Lower leg skin (tissue), 4 donors: ENCODE data around the gene JAG1. TPM values are rescaled to one million over a fixed set of nuclear protein-coding genes. Genes with fewer than 3 reads are reported as not detected.

Source experiments
- DNase-seq, 2 donors: peaks; one replicate each; pipeline ENCODE4 v3.0.0-alpha.2; 2019; ENCODE audit warnings: low spot score in 2 of 2
- H3K4me3 ChIP-seq: fragments of 200-600 bp; sonication (generic); 2 replicates; pipeline ENCODE4 v1.5.1; 2017; ENCODE audit warnings: mild to moderate bottlenecking, low read depth; ENCODE audit not compliant: poor library complexity, severe bottlenecking
- CTCF ChIP-seq, 3 donors: fragments of 450-650 bp; IDR thresholded peaks; one replicate each; pipeline ENCODE4 v1.5.1; 2016; ENCODE audit warnings: antibody characterized with exemption in 3 of 3, mild to moderate bottlenecking in 3 of 3, moderate library complexity in 2 of 3
- POLR2A ChIP-seq, 2 donors: fragments of 450-650 bp; IDR thresholded peaks; one replicate each; pipeline ENCODE4 v1.6.1; 2016 to 2017; ENCODE audit warnings: antibody characterized with exemption in 2 of 2, mild to moderate bottlenecking in 1 of 2, moderate library complexity in 1 of 2
- WGBS, 2 donors: methylation state at CpG; one replicate each; pipeline ENCODE4 v1.1.5; 2018; 5-methylcytosine and 5-hydroxymethylcytosine counted together
- intact Hi-C: fragments of 100-400 bp; cut with DNase I; formaldehyde crosslinking; loops from one replicate; pipeline ENCODE4 v1.15.0; 2023; ENCODE audit warnings: low total_unique reads
- total RNA-seq, 4 donors: library from RNA; depleted of rRNA; stranded (reverse); fragments of >200 nt; gene quantifications; one replicate each; pipeline ENCODE4 v1.1.0, GENCODE V29; 2016

JAG1 gene
- total RNA-seq, 4 donors from 2014 or later, result 145 to 238 (median 186) TPM

- no peak for TF ChIP-seq POLR2A (IDR thresholded peaks at IDR 0.05)
- TF ChIP-seq CTCF (IDR thresholded peaks at IDR 0.05), result no peak
- H3K4me3 ChIP-seq, result no peak overlapping the region
- DNase-seq, result no peak
- 40 to 44% methylated on average over 5 of the region's 5 CpGs for WGBS, 2 donors
- intact Hi-C loops, result no loop called here
Observed at GRCh38 chr20:10634211-10634610, 39.6 kb downstream of the JAG1 start.

GRCh38 chr20:10633718-10634117 lies 40.1 kb downstream of the JAG1 start:
- WGBS, 2 donors, result 58 to 82% methylated on average over 5 of the region's 5 CpGs
- no peak overlapping the region for H3K4me3 ChIP-seq
- DNase-seq, result no peak
- intact Hi-C loops, result no loop called here
- TF ChIP-seq POLR2A (IDR thresholded peaks at IDR 0.05) (no peak), CTCF (IDR thresholded peaks at IDR 0.05) (no peak)

GRCh38 chr20:10632721-10633509 lies 40.9 kb downstream of the JAG1 start:
- peak in 1 of 2 donors; percentile 69 for DNase-seq
- no peak for TF ChIP-seq POLR2A (IDR thresholded peaks at IDR 0.05)
- TF ChIP-seq CTCF (IDR thresholded peaks at IDR 0.05), result no peak
- intact Hi-C loops, result no loop called here

GRCh38 chr20:10631126-10631525 lies 42.7 kb downstream of the JAG1 start:
- peak in 1 of 2 donors; percentile 23 for DNase-seq
- intact Hi-C loops, result no loop called here
- no peak overlapping the region for H3K4me3 ChIP-seq
- WGBS, 2 donors, result 91 to 94% methylated on average over 4 of the region's 4 CpGs
- TF ChIP-seq POLR2A (IDR thresholded peaks at IDR 0.05), result no peak
- no peak for TF ChIP-seq CTCF (IDR thresholded peaks at IDR 0.05)

More at GRCh38 chr20:10632721-10633509, 40.9 kb downstream of the JAG1 start:
- 60 to 67% methylated on average over 13 of the region's 13 CpGs for WGBS, 2 donors
- H3K4me3 ChIP-seq, result no peak overlapping the region

- no peak for TF ChIP-seq POLR2A (IDR thresholded peaks at IDR 0.05)
- no peak for TF ChIP-seq CTCF (IDR thresholded peaks at IDR 0.05)
- WGBS, 2 donors, result 50 to 56% methylated on average over 9 of the region's 9 CpGs
- no peak overlapping the region for H3K4me3 ChIP-seq
- DNase-seq, result no peak
- intact Hi-C loops, result no loop called here
Observed at GRCh38 chr20:10629946-10630650, 43.7 kb downstream of the JAG1 start.
